Measurements from ENCODE around the gene DLAT. TPM values are rescaled to one million over a fixed set of nuclear protein-coding genes. Genes with fewer than 3 reads are reported as not detected.

The DLAT gene
- total and polyA plus RNA-seq, 10 donors: 8.1 to 22.9 (median 18.4) TPM

DNA sequence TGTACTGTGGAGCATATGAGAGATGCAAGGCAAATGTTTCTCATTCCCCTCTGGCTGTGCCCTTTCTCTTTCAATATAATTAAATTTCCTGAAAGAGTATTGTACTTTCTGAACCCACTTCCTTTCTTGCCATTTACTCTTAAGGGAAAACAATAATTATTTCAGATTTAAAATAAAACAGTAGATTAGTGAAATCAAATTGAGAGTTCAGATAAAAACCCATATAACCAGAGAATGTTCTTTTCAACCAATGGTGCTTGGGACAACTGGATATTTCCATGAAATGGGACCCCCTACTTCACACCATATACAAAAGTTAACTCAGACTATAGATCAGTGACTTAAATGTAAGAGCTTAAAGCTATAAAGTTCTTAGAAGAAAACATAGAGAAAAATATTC, 26.1 kb upstream of the DLAT start:
- peaks cover 0 to 13% (median 2%) of the 10 kb centered on the region in 6 donors for H3K36me3 ChIP-seq
- intact Hi-C loops (cut with DNase I; ENCODE audit: low total_unique reads): no loop called here

DNA sequence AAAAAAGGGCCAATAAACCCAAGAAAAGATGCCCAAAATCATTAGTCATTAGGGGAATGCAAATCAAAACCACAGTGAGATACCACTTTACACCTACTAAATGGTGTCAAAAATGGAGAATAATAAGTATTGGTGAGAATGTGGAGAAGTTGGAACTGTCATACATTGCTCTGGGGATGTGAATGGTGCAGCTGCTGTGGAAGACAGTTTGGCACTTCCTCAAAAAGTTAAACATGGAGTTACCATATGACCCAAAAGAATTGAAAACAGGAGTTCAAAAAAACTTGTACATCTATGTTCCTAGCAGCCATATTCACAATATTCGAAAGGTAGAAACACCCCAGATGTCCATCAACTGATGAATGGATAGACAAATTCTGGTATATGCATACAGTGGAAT, 24.5 kb upstream of the DLAT start:
- Histone ChIP-seq H3K27ac (no peak overlapping the region), H3K27me3 (replicated peaks in 1 of 7) (peaks cover 0 to 4% (median 0%) of the 10 kb centered on the region in 7 donors), H3K4me3 (no peak overlapping the region), H3K9me3 (no peaks in the 10 kb centered on the region), H3K4me1 (peaks cover 0 to 7% (median 0%) of the 10 kb centered on the region in 6 donors), H3K36me3 (no peaks in the 10 kb centered on the region)
- intact Hi-C loops (cut with DNase I; ENCODE audit: low total_unique reads): no loop called here
- DNase-seq: no peak
- TF ChIP-seq, protein P1, sequence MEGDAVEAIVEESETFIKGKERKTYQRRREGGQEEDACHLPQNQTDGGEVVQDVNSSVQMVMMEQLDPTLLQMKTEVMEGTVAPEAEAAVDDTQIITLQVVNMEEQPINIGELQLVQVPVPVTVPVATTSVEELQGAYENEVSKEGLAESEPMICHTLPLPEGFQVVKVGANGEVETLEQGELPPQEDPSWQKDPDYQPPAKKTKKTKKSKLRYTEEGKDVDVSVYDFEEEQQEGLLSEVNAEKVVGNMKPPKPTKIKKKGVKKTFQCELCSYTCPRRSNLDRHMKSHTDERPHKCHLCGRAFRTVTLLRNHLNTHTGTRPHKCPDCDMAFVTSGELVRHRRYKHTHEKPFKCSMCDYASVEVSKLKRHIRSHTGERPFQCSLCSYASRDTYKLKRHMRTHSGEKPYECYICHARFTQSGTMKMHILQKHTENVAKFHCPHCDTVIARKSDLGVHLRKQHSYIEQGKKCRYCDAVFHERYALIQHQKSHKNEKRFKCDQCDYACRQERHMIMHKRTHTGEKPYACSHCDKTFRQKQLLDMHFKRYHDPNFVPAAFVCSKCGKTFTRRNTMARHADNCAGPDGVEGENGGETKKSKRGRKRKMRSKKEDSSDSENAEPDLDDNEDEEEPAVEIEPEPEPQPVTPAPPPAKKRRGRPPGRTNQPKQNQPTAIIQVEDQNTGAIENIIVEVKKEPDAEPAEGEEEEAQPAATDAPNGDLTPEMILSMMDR (IDR thresholded peaks at IDR 0.05 in 8 of 11, conservative IDR thresholded peaks at IDR 0.05 in 3 of 11): no peak
- TF ChIP-seq POLR2A (IDR thresholded peaks at IDR 0.05) (no peak), POLR2AphosphoS5 (IDR thresholded peaks at IDR 0.05) (no peak)
- 85 to 100% (median 89%) methylated on average over 1 of the region's 1 CpG for WGBS, 5 donors

More for the DNA sequence above, 26.1 kb upstream of the DLAT start:
- no peaks in the 10 kb centered on the region for H3K27me3 ChIP-seq (replicated peaks in 1 of 7)
- H3K4me3 ChIP-seq: no peak overlapping the region
- H3K9me3 ChIP-seq: no peaks in the 10 kb centered on the region
- H3K4me1 ChIP-seq: peaks cover 0 to 7% (median 0%) of the 10 kb centered on the region in 6 donors
- TF ChIP-seq POLR2AphosphoS5 (IDR thresholded peaks at IDR 0.05) (no peak), POLR2A (IDR thresholded peaks at IDR 0.05) (no peak)
- TF ChIP-seq, protein P1 (IDR thresholded peaks at IDR 0.05 in 8 of 11, conservative IDR thresholded peaks at IDR 0.05 in 3 of 11): no peak
- no peak overlapping the region for H3K27ac ChIP-seq
- no peak for DNase-seq

DNA sequence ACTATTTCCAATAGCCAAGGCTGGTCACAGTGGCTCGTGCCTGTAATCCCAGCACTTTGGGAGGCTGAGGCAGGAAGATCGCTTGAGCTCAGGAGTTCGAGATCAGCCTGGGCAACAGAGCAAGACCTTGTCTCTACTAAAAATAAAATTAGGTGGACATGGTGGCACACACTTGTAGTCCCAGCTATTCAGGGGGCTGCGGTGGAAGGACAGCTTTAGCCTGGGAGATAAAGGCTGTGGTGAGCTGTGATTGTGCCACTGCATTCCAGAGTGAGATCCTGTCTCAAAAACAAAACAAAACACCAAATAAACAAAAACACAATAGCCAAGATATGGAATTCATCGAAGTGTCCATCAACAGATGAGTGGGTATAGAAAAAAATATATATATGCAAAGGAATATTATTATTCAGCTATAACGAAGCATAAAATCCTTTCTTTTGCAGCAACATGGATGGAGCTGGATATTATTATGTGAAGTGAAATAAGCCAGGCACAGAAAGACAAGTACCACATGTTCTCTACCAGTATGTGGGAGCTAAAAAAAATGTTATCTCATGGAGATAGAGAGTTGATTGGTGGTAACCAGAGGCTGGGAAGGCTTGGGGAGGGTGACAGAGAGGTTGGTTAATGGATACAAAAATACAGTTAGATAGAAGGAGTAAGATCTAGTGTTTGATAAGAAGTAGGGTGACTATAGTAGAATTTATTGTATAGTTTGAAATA, 22.6 kb upstream of the DLAT start:
- Histone ChIP-seq H3K27me3 (replicated peaks in 1 of 7) (peaks cover 0 to 6% (median 0%) of the 10 kb centered on the region in 7 donors), H3K4me1 (no peaks in the 10 kb centered on the region), H3K36me3 (no peaks in the 10 kb centered on the region), H3K9me3 (no peaks in the 10 kb centered on the region), H3K4me3 (no peak overlapping the region), H3K27ac (no peak overlapping the region)
- no peak for DNase-seq
- intact Hi-C loops (cut with DNase I; ENCODE audit: low total_unique reads): no loop called here
- WGBS, 5 donors: 87 to 94% (median 90%) methylated on average over 6 of the region's 6 CpGs
- TF ChIP-seq POLR2AphosphoS5 (IDR thresholded peaks at IDR 0.05): no peak
- TF ChIP-seq, protein P1 (IDR thresholded peaks at IDR 0.05 in 8 of 11, conservative IDR thresholded peaks at IDR 0.05 in 3 of 11): no peak

DNA sequence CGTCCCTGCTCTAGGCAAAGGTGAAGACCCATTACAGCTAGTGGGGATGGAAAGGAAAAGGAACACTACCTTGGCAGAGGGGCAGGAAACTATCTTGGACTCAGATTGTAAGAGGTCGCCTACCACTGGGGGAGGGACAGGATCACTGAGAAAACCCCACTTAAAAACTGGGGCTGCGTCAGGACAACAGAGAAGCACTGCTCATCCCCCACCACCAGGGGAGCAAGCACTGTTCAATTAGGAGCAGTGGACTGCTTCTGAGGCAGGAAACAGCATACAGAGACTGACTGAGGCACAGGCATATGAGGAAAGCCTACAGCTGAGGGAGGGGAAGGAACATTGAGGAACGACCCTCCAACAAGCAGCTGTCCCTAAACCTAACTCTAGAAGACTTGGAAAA, 20.8 kb upstream of the DLAT start:
- Histone ChIP-seq H3K9me3 (no peaks in the 10 kb centered on the region), H3K36me3 (no peaks in the 10 kb centered on the region), H3K4me3 (no peak overlapping the region), H3K4me1 (no peaks in the 10 kb centered on the region), H3K27me3 (replicated peaks in 1 of 7) (peaks cover 0 to 6% (median 0%) of the 10 kb centered on the region in 7 donors), H3K27ac (no peak overlapping the region)
- no peak for TF ChIP-seq POLR2A (IDR thresholded peaks at IDR 0.05)
- TF ChIP-seq, protein P1 (IDR thresholded peaks at IDR 0.05 in 8 of 11, conservative IDR thresholded peaks at IDR 0.05 in 3 of 11): peak in 9 of 11 experiments; percentile 15 to 52 (median 46)
- DNase-seq: no peak
- WGBS, 5 donors: 40 to 56% (median 51%) methylated on average over 4 of the region's 4 CpGs
- intact Hi-C loops (cut with DNase I; ENCODE audit: low total_unique reads): no loop called here
